Endothelial cell of umbilical vein (primary cell): Measurements from ENCODE around the gene MROH7. TPM values are rescaled to one million over a fixed set of nuclear protein-coding genes. Genes with fewer than 3 reads are reported as not detected.
"Not testable (repeated sequence)": the region's sequence is repeated elsewhere in the genome, so short reads cannot be mapped to it uniquely, and the experiment has no call there.

ENCODE experiments used
- BruUV-seq: library from RNA; stranded (reverse); fragments of 400-500 nt; replicated peaks from 2 replicates; lab custom pipeline; 2021; lab: Mats Ljungman, UMichigan
- CTCF ChIA-PET: fragments of 300-600, 350-600 bp; sonication (Branson Sonifier 250); formaldehyde crosslinking; loops from one replicate; lab custom pipeline; 2021; ENCODE audit warnings: antibody characterized with exemption, inconsistent platforms; lab: Charles Lee
- POLR2A ChIA-PET: fragments of 300-600, 350-600 bp; sonication (Branson Sonifier 250); formaldehyde crosslinking; loops from one replicate; lab custom pipeline; 2021; ENCODE audit warnings: antibody characterized with exemption, inconsistent platforms; lab: Charles Lee
- DNase-seq: peaks from one replicate; pipeline ENCODE4 v3.0.0-alpha.2; 2011; ENCODE audit warnings: low read depth, low spot score
- FAIRE-seq: peaks from 2 replicates; lab custom pipeline; 2011; peaks lifted over from hg19 to GRCh38; lab: Jason Lieb, UNC
- H2AFZ ChIP-seq: 2 replicates; pipeline ENCODE4 v1.6.0; 2012; ENCODE audit warnings: low read depth, low read length, control low read depth, inconsistent platforms
- H3K27ac ChIP-seq: 2 replicates; pipeline ENCODE4 v1.5.1; 2011; ENCODE audit warnings: low read depth, mild to moderate bottlenecking, control low read depth, low read length, moderate library complexity; ENCODE audit not compliant: insufficient read depth
- H3K27me3 ChIP-seq, 2 experiments: 2 replicates each; pipeline versions ENCODE4 v1.6.0 to v1.6.1; 2011; ENCODE audit warnings: low read length in 2 of 2, mixed read lengths in 1 of 2; ENCODE audit not compliant: control insufficient read depth in 2 of 2, insufficient read depth in 2 of 2
- H3K36me3 ChIP-seq, 2 experiments: 2 replicates in 1 of 2; 3 replicates in 1 of 2; pipeline ENCODE4 v1.5.1; 2011; ENCODE audit warnings: low read length in 2 of 2, mild to moderate bottlenecking in 1 of 2, moderate library complexity in 1 of 2; ENCODE audit not compliant: control insufficient read depth in 2 of 2, insufficient read depth in 2 of 2; ENCODE audit errors: extremely low read depth in 1 of 2
- H3K4me1 ChIP-seq: 3 replicates; pipeline ENCODE4 v1.5.1; 2011; ENCODE audit warnings: mild to moderate bottlenecking, low read length; ENCODE audit not compliant: control insufficient read depth, insufficient read depth; ENCODE audit errors: extremely low read depth
- H3K4me2 ChIP-seq: 2 replicates; pipeline ENCODE4 v1.6.1; 2011; ENCODE audit warnings: low read length, control low read depth, mixed read lengths; ENCODE audit not compliant: insufficient read depth
- H3K4me3 ChIP-seq, 3 experiments: fragments of 200-600 bp in 1 of 3; sonication (generic), shearing (Covaris generic) in 1 of 3; replicated peaks in 1 of 3; 2 replicates each; pipeline ENCODE4 v1.5.1; 2011 to 2016; ENCODE audit warnings: control low read depth in 3 of 3, low read length in 3 of 3, mild to moderate bottlenecking in 2 of 3, inconsistent platforms in 1 of 3, low read depth in 1 of 3, moderate library complexity in 1 of 3; ENCODE audit not compliant: insufficient read depth in 1 of 3
- H3K79me2 ChIP-seq: 2 replicates; pipeline ENCODE4 v1.6.0; 2012; ENCODE audit warnings: low read length, inconsistent platforms; ENCODE audit not compliant: control insufficient read depth, insufficient read depth
- H3K9ac ChIP-seq: replicated peaks from 2 replicates; pipeline ENCODE3; 2011; ENCODE audit warnings: low read length, control low read depth; ENCODE audit not compliant: insufficient read depth; ENCODE audit errors: extremely low read depth
- H3K9me1 ChIP-seq: replicated peaks from 3 replicates; pipeline ENCODE4 v1.6.0; 2011; ENCODE audit warnings: mild to moderate bottlenecking, low read length; ENCODE audit not compliant: control insufficient read depth, insufficient read depth; ENCODE audit errors: extremely low read depth
- H3K9me3 ChIP-seq: replicated peaks from 2 replicates; pipeline ENCODE4 v1.5.1; 2012; ENCODE audit warnings: low read length, inconsistent platforms; ENCODE audit not compliant: control insufficient read depth, insufficient read depth
- H4K20me1 ChIP-seq: replicated peaks from 2 replicates; pipeline ENCODE3; 2011; ENCODE audit warnings: mild to moderate bottlenecking, low read length; ENCODE audit not compliant: control insufficient read depth, insufficient read depth; ENCODE audit errors: extremely low read depth
- dilution Hi-C: fragments of 300-500 bp; cut with MboI; formaldehyde crosslinking; loops from one replicate; pipeline ENCODE4 v1.15.0; 2019; ENCODE audit warnings: low sequenced_read_pairs; ENCODE audit not compliant: extremely low pct_ligation_motif_present
- intact Hi-C: fragments of 100-400 bp; cut with micrococcal nuclease; formaldehyde crosslinking; loops from one replicate; pipeline ENCODE4 v1.10.0; 2022
- polyA plus RNA-seq, 4 experiments: library from polyadenylated mRNA; depleted of rRNA in 3 of 4; stranded (reverse) in 3 of 4; unstranded in 1 of 4; fragments of >200 nt; gene quantifications; 2 replicates each; pipeline versions ENCODE4 v1.2.1 to v1.2.3, GENCODE V29; 2011 to 2012; ENCODE audit warnings: missing spikeins in 1 of 4
- total RNA-seq: library from RNA; stranded (reverse); gene quantifications from 2 replicates; pipeline ENCODE4 v1.2.3, GENCODE V29; 2021

MROH7 gene
- total and polyA plus RNA-seq, 2 donors (not counting 3 experiments of a cell fraction or from before 2014, with no cell fraction given), result 0.06 to 0.24 TPM

DNA sequence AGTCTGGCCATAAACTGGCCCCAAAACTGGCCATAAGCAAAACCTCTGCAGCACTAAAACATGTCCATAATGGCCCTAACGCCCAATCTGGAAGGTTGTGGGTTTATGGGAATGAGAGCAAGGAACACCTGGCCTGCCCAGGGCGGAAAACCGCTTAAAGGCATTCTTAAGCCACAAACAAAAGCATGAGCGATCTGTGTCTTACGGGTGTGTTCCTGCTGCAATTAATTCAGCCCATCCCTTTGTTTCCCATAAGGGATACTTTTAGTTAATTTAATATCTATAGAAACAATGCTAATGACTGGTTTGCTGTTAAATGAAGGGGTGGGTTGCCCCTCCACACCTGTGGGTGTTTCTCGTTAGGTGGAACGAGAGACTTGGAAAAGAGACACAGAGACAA, 5.8 kb upstream of the MROH7 start:
- POLR2A ChIA-PET, result not testable (repeated sequence)

DNA sequence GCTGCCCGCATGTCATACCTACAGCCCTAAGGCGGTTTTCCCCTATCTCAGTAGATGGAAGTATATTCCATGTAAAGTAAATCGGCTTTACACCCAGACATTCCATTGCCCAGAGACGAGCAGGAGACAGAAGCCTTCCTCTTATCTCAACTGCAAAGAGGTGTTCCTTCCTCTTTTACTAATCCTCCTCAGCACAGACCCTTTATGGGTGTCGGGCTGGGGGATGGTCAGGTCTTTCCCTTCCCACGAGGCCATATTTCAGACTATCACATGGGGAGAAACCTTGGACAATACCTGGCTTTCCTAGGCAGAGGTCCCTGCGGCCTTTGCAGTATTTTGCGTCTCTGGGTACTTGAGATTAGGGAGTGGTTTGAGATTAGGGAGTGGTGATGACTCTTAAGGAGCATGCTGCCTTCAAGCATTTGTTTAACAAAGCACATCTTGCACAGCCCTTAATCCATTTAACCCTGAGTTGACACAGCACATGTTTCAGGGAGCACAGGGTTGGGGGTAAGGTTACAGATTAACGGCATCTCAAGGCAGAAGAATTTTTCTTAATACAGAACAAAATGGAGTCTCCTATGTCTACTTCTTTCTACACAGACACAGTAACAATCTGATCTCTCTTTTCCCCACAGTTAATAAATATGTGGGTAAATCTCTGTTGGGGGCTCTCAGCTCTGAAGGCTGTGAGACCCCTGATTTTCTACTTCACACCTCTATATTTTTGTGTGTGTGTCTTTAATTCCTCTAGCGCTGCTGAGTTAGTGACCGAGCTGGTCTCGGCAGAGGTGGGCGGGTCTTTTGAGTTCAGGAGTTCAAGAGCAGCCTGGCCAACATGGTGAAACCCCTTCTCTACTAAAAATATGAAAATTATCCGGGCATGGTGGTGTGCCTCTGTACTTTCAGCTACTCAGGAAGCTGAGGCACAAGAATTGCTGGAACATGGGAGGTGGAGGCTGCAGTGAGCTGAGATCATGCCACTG, 4.8 kb upstream of the MROH7 start:
- DNase-seq, H2AFZ ChIP-seq, H3K9ac ChIP-seq, H3K9me3 ChIP-seq, intact Hi-C loops, H4K20me1 ChIP-seq, H3K79me2 ChIP-seq, FAIRE-seq, BruUV-seq, H3K36me3 ChIP-seq, H3K4me1 ChIP-seq, dilution Hi-C loops, H3K9me1 ChIP-seq, POLR2A ChIA-PET, CTCF ChIA-PET, H3K4me2 ChIP-seq, H3K27ac ChIP-seq, H3K4me3 ChIP-seq: not testable (repeated sequence)
- H3K27me3 ChIP-seq, result peaks cover 11 to 12% of the 10 kb centered on the region in 2 experiments

More for the DNA sequence above, 5.8 kb upstream of the MROH7 start:
- H3K9me1 ChIP-seq, H3K4me2 ChIP-seq, FAIRE-seq, H3K4me1 ChIP-seq, H2AFZ ChIP-seq, H3K4me3 ChIP-seq, H3K79me2 ChIP-seq, H4K20me1 ChIP-seq, H3K9ac ChIP-seq, H3K27ac ChIP-seq, dilution Hi-C loops, DNase-seq, H3K9me3 ChIP-seq, H3K36me3 ChIP-seq, BruUV-seq, intact Hi-C loops: not testable (repeated sequence)
- CTCF ChIA-PET, result interaction anchor here (1.2 kb wide), 1 partner anchor 137 kb away, joined by 3 read pairs; no protein-coding TSS in a partner anchor
- peaks cover 14 to 18% of the 10 kb centered on the region in 2 experiments for H3K27me3 ChIP-seq
